Right atrium auricular region (tissue), 2 donors: Measurements from ENCODE around the gene CYGB. TPM values are rescaled to one million over a fixed set of nuclear protein-coding genes. Genes with fewer than 3 reads are reported as not detected.

Experiments
- DNase-seq: peaks from one replicate; pipeline ENCODE4 v3.0.0-alpha.2; 2019; ENCODE audit warnings: low spot score
- H3K27ac ChIP-seq, 2 donors: fragments of 200-600 bp; sonication (generic); 1 replicate in 1 of 2; 2 replicates in 1 of 2; pipeline ENCODE4 v1.5.1; 2016 to 2019
- H3K27me3 ChIP-seq, 2 donors: fragments of 200-600 bp; sonication (generic); one replicate each; pipeline versions ENCODE4 v1.5.1 to v1.6.0; 2017 to 2019
- H3K36me3 ChIP-seq: fragments of 200-600 bp; sonication (generic); one replicate; pipeline ENCODE4 v1.5.1; 2016
- H3K4me1 ChIP-seq, 2 donors: fragments of 200-600 bp; sonication (generic); one replicate each; pipeline versions ENCODE4 v1.5.1 to v1.6.0; 2017 to 2019
- H3K4me3 ChIP-seq, 2 donors: fragments of 200-600 bp; sonication (generic); 1 replicate in 1 of 2; 2 replicates in 1 of 2; pipeline ENCODE4 v1.5.1; 2017 to 2019; ENCODE audit warnings: mild to moderate bottlenecking in 1 of 2, moderate library complexity in 1 of 2
- H3K9me3 ChIP-seq, 2 donors: fragments of 200-600 bp; sonication (generic); one replicate each; pipeline ENCODE4 v1.5.1; 2019
- CTCF ChIP-seq, 2 donors: fragments of 200-600 bp; sonication (generic); IDR thresholded peaks; one replicate each; pipeline ENCODE4 v1.5.1; 2019; ENCODE audit warnings: antibody characterized with exemption in 2 of 2
- total RNA-seq, 2 donors: library from RNA; depleted of rRNA; stranded (reverse); fragments of >200 nt; gene quantifications; one replicate each; pipeline ENCODE4 v1.1.0, GENCODE V29; 2016

Gene CYGB
- total RNA-seq, 2 donors from 2014 or later: 23.0 to 48.7 TPM

GRCh38 chr17:76500074-76500746 is 37.3 kb downstream of the CYGB start:
- peak overlapping the region; percentile 59 to 78 for H3K4me3 ChIP-seq
- peak overlapping the region; percentile 90 to 94 for H3K27ac ChIP-seq
- no peaks in the 10 kb centered on the region for H3K36me3 ChIP-seq
- peaks cover 0 to 62% of the 10 kb centered on the region in 2 donors for H3K4me1 ChIP-seq
- no peak for DNase-seq
- no peaks in the 10 kb centered on the region for H3K27me3 ChIP-seq
- H3K9me3 ChIP-seq: no peaks in the 10 kb centered on the region
- TF ChIP-seq CTCF (IDR thresholded peaks at IDR 0.05): no peak

DNA sequence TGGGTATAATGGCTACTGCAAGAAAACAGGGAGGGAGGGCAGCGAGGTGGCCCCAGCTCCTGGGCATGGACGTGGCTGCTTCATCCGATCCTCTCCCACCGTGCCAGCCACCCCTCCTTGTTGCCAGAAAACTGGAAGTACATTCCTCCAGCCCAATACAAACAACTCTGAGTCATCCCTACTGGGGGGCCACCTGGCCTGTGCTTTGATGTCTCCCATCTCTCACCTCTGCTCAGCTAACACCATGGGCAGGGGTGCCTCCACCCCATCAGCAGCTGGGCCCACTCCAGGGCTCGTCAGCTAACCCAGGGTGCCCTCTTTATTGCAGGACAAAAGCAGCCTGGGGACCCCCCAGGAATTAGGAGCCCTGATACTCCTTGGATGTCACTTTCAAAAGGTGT is 38.2 kb downstream of the CYGB start:
- Histone ChIP-seq H3K36me3 (no peaks in the 10 kb centered on the region), H3K9me3 (no peaks in the 10 kb centered on the region), H3K4me3 (peak overlapping the region in 1 of 2 donors; percentile 78), H3K4me1 (peaks cover 0 to 66% of the 10 kb centered on the region in 2 donors), H3K27me3 (no peaks in the 10 kb centered on the region), H3K27ac (peak overlapping the region; percentile 90 to 94)
- TF ChIP-seq CTCF (IDR thresholded peaks at IDR 0.05): no peak
- DNase-seq: no peak

- Histone ChIP-seq H3K27me3 (no peaks in the 10 kb centered on the region), H3K36me3 (no peaks in the 10 kb centered on the region), H3K9me3 (no peaks in the 10 kb centered on the region), H3K4me3 (peak overlapping the region in 1 of 2 donors; percentile 78), H3K27ac (peak overlapping the region; percentile 90 to 94), H3K4me1 (peaks cover 0 to 70% of the 10 kb centered on the region in 2 donors)
- TF ChIP-seq CTCF (IDR thresholded peaks at IDR 0.05): no peak
- DNase-seq: no peak
Observed at GRCh38 chr17:76498876-76499251, 38.6 kb downstream of the CYGB start.

- peak overlapping the region in 1 of 2 donors; percentile 18 for H3K4me3 ChIP-seq
Observed at GRCh38 chr17:76497979-76498875, 39.3 kb downstream of the CYGB start.

DNA sequence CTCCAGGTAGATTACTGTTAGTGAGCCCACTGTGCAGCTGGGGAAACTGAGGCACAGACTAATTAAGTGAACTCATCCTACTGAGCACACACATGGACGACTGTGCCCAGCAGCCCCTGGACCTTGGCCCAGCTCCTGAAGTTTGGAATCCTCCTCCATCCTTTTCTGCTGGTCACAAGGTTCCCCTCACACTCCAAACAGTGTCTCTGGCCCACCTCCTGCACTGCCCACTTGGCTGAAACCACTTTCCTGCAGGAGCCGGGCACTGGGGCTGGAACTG is 39.9 kb downstream of the CYGB start:
- no peaks in the 10 kb centered on the region for H3K9me3 ChIP-seq
- DNase-seq: no peak
- H3K36me3 ChIP-seq: no peaks in the 10 kb centered on the region
- H3K27me3 ChIP-seq: no peaks in the 10 kb centered on the region
- H3K4me1 ChIP-seq: peaks cover 0 to 82% of the 10 kb centered on the region in 2 donors
- peak overlapping the region in 1 of 2 donors; percentile 18 for H3K4me3 ChIP-seq
- TF ChIP-seq CTCF (IDR thresholded peaks at IDR 0.05): no peak
- peak overlapping the region; percentile 90 to 94 for H3K27ac ChIP-seq

More at GRCh38 chr17:76497979-76498875, 39.3 kb downstream of the CYGB start:
- no peak for TF ChIP-seq CTCF (IDR thresholded peaks at IDR 0.05)
- peak; percentile 87 for DNase-seq
- Histone ChIP-seq H3K27me3 (no peaks in the 10 kb centered on the region), H3K27ac (peak overlapping the region; percentile 90 to 94), H3K4me1 (peaks cover 0 to 76% of the 10 kb centered on the region in 2 donors), H3K9me3 (no peaks in the 10 kb centered on the region), H3K36me3 (no peaks in the 10 kb centered on the region)
